Chondrocyte (in vitro differentiated cells): Measurements from ENCODE around the gene MAPKAP1. TPM values are rescaled to one million over a fixed set of nuclear protein-coding genes. Genes with fewer than 3 reads are reported as not detected.

Experiments used
- DNase-seq: peaks from one replicate; pipeline ENCODE4 v3.0.0; 2021; ENCODE audit warnings: mixed read lengths, low spot score
- H3K27ac Mint-ChIP-seq: one replicate; pipeline ENCODE4 v1.8.0; 2021; ENCODE audit warnings: mild to moderate bottlenecking, moderate library complexity, mixed read lengths; ENCODE audit not compliant: unreplicated experiment
- H3K27me3 Mint-ChIP-seq: 2 replicates; pipeline ENCODE4 v1.8.0; 2021; ENCODE audit warnings: low read depth, mixed read lengths
- H3K36me3 Mint-ChIP-seq: 2 replicates; pipeline ENCODE4 v1.8.0; 2021; ENCODE audit warnings: low read depth, mixed read lengths
- H3K4me1 Mint-ChIP-seq: 2 replicates; pipeline ENCODE4 v1.8.0; 2021; ENCODE audit warnings: low read depth, mild to moderate bottlenecking, mixed read lengths
- H3K4me3 Mint-ChIP-seq: one replicate; pipeline ENCODE4 v1.8.0; 2021; ENCODE audit warnings: mild to moderate bottlenecking, moderate library complexity, mixed read lengths; ENCODE audit not compliant: unreplicated experiment
- H3K9me3 Mint-ChIP-seq: 2 replicates; pipeline ENCODE4 v1.8.0; 2021; ENCODE audit warnings: low read depth, mixed read lengths
- total RNA-seq: library from RNA; stranded (reverse); gene quantifications from 3 replicates; pipeline ENCODE4 v1.2.1, GENCODE V29; 2021
- TF ChIP-seq, protein P1 (sequence below): fragments of 200-600 bp; sonication (generic); IDR thresholded peaks from 2 replicates; pipeline ENCODE4 v1.5.0; 2021; ENCODE audit warnings: antibody characterized with exemption, mild to moderate bottlenecking, moderate library complexity

The MAPKAP1 gene
- total RNA-seq, 1 donor from 2014 or later, result 91.5 TPM

DNA sequence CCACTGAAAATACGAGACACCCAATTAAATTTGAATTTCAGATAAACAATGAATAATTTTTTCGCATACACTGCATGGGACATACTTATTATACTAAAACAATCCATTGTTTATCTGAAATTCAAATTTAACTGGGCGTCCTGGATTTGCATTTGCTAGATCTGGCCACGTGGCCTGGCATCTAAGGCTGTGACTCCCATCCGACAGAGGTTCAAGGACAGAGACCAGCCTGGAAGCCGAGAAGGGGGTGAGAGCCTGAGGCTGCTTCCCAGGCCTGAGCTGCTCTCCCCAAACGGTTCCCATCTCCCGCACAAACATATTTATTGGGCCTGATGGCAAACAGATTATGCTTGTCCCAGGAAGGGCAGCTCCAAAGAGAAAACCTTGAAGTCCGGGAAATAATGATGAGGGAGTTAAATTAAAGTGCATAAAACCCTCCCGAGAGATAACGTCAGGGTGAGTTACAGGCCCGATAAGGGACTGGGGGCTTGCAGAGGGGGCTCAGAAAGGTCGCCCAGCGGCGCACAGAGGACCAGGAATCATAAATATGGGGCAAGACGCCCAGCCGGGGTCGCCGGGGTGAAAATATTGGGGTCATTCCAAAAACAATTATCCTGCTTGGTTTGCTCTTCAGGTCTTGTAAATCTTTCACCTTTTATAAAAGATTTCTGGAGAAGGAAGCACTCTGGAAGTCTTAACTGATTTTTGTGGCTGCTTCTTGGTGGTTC, 281.7 kb downstream of the MAPKAP1 start:
- Mint-ChIP-seq H3K9me3 (no peaks in the 10 kb centered on the region), H3K27me3 (no peaks in the 10 kb centered on the region), H3K36me3 (no peaks in the 10 kb centered on the region), H3K27ac (no peak overlapping the region), H3K4me1 (no peaks in the 10 kb centered on the region), H3K4me3 (no peak overlapping the region)
- DNase-seq, result no peak
- TF ChIP-seq, protein P1, sequence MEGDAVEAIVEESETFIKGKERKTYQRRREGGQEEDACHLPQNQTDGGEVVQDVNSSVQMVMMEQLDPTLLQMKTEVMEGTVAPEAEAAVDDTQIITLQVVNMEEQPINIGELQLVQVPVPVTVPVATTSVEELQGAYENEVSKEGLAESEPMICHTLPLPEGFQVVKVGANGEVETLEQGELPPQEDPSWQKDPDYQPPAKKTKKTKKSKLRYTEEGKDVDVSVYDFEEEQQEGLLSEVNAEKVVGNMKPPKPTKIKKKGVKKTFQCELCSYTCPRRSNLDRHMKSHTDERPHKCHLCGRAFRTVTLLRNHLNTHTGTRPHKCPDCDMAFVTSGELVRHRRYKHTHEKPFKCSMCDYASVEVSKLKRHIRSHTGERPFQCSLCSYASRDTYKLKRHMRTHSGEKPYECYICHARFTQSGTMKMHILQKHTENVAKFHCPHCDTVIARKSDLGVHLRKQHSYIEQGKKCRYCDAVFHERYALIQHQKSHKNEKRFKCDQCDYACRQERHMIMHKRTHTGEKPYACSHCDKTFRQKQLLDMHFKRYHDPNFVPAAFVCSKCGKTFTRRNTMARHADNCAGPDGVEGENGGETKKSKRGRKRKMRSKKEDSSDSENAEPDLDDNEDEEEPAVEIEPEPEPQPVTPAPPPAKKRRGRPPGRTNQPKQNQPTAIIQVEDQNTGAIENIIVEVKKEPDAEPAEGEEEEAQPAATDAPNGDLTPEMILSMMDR, result no peak

DNA sequence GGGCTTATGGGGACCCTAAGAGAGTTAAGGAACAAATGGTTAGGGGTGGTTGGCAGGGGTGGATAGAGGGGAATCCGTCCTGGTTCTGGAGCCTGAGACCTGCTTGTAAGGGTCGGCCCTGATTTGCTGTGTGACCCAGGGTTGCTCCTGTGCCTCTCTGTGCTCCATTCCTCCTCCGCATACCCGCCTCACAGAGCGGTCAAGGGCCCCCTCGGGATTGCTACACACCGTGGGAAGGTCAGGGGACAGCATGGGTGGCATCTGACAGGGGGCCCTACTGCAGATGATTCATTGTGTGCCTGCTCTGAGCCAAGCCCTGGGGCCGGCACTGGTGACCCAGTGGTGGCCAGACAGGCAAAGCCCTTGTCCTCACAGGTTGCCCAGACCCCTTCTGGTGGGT, 283.0 kb downstream of the MAPKAP1 start:
- Mint-ChIP-seq H3K4me1 (no peaks in the 10 kb centered on the region), H3K27me3 (no peaks in the 10 kb centered on the region), H3K36me3 (no peaks in the 10 kb centered on the region), H3K27ac (no peak overlapping the region), H3K9me3 (no peaks in the 10 kb centered on the region), H3K4me3 (no peak overlapping the region)
- no peak for DNase-seq
- TF ChIP-seq, protein P1, result no peak

DNA sequence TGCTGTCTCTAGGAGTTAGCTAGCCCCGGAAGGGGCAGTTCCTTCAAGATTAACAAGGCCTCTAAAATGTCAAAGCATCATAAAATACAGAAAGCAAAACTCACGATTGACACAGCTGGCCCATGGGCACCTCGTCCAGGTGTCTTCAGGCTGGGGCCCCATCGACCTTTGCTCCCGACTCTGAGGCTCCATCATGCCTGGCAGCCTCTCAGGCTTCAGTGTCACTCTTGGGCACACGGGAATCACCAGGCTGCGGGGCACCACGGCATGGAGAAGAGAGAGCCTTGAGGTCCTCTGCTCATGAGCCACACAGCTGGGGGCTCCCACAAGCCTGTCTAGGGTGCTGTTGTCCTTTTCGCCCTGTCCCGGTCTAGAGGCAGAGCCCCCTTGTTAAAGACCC, 284.2 kb downstream of the MAPKAP1 start:
- no peak overlapping the region for H3K4me3 Mint-ChIP-seq
- H3K36me3 Mint-ChIP-seq, result no peaks in the 10 kb centered on the region
- no peaks in the 10 kb centered on the region for H3K9me3 Mint-ChIP-seq
- H3K27me3 Mint-ChIP-seq, result no peaks in the 10 kb centered on the region
- TF ChIP-seq, protein P1, result no peak
- H3K4me1 Mint-ChIP-seq, result no peaks in the 10 kb centered on the region
- no peak overlapping the region for H3K27ac Mint-ChIP-seq
- no peak for DNase-seq

DNA sequence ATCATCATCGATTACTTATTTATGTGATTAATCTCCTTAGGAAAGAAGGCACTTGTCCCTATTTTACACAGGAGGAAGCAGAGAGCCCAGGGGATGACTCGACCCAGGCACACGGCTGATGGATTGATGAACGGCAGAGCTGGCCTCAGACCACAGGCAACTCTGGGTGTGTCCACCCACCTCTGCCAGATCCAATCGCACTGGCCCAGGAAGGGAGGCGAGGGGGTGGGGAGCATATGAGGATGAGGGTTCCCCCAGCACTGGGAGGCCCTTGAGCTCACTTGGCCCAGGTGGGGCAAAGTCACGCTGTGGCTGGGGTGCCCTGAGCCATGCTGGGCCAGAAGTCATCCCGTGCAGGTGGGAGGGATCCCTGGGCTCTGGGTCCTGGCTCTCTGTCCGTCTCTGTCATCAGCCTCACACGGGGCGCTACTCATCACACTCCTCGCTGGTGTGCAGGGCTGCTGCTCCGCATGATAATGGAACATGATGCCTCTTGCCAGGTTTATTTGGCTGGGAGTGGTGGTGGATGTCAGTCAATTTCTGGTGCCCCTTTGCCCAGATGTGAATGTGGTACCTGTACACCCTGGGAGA, 285.3 kb downstream of the MAPKAP1 start:
- DNase-seq, result no peak
- Mint-ChIP-seq H3K27ac (no peak overlapping the region), H3K9me3 (no peaks in the 10 kb centered on the region), H3K27me3 (no peaks in the 10 kb centered on the region), H3K4me3 (no peak overlapping the region), H3K4me1 (no peaks in the 10 kb centered on the region), H3K36me3 (no peaks in the 10 kb centered on the region)
- TF ChIP-seq, protein P1, result no peak

DNA sequence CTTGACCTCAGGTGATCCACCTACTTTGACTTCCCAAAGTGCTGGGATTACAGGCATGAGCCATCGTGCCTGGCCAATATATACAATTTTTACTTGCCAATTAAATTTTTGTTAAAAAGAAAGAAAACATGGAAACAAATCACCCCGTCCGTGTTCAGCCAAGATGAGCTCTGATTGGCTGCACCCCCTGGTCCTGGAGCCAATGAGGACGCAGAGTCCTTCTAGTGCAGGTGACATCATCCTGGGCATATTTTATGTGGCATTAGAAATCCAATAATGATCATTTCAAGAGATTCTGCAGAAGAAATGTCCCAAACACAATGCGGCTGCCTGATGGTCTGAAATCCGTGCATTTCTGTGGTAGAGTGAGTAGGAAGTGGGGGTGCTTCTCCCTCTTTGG, 285.8 kb downstream of the MAPKAP1 start:
- no peak for DNase-seq
- Mint-ChIP-seq H3K4me3 (no peak overlapping the region), H3K9me3 (no peaks in the 10 kb centered on the region), H3K27me3 (no peaks in the 10 kb centered on the region), H3K36me3 (no peaks in the 10 kb centered on the region), H3K4me1 (no peaks in the 10 kb centered on the region), H3K27ac (no peak overlapping the region)
- TF ChIP-seq, protein P1, result no peak
